ENCODE data around the gene KCNH1. TPM values are rescaled to one million over a fixed set of nuclear protein-coding genes. Genes with fewer than 3 reads are reported as not detected.

The KCNH1 gene
- total and polyA plus RNA-seq, 8 donors = 0.04 to 0.54 (median 0.13) TPM

GRCh38 chr1:211135342-211135950 lies 1.5 kb upstream of the KCNH1 start:
- peaks cover 10 to 14% of the 10 kb centered on the region in 2 donors for H3K4me1 ChIP-seq
- H3K4me3 ChIP-seq = no peak overlapping the region
- H3K9me3 ChIP-seq = no peaks in the 10 kb centered on the region
- DNase-seq = peak in 2 of 4 donors; percentile 31 to 52
- intact Hi-C loops (cut with DNase I) = loop anchor here in 1 of 2 donors (10.0 kb wide), 1 partner anchor 731 kb away; no protein-coding TSS in a partner anchor
- peaks cover 30 to 84% of the 10 kb centered on the region in 2 donors for H3K27me3 ChIP-seq
- H3K27ac ChIP-seq = no peak overlapping the region
- peak; percentile 68 for ATAC-seq
- TF ChIP-seq CTCF (IDR thresholded peaks at IDR 0.05) = peak in 1 of 2 donors; percentile 52
- H3K36me3 ChIP-seq = no peaks in the 10 kb centered on the region

DNA sequence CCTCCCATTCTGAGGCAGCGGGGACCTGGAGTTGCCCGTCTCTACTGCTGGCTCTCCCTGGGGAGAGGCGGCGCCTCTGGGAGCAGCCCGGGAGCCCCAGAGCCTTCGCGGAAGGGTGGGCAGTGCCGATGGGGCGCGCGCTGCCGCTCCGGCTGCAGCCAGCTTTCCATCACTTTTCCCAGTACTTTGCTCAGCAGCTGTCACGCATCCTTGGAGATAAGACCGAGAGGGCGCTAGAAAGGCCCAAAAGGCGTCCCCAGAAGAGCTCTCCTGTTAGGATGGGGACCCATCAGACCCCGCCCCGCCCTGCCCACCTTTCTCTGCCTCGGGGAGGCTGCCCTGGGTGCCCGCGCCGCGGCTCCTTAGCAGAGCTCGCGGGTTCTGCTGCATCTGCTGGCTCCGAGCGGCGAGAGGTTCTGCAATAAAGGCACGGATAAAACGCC lies 534 bp downstream of the KCNH1 start:
- TF ChIP-seq CTCF (IDR thresholded peaks at IDR 0.05) = no peak
- Histone ChIP-seq H3K9me3 (no peaks in the 10 kb centered on the region), H3K36me3 (no peaks in the 10 kb centered on the region), H3K27me3 (peaks cover 34 to 85% of the 10 kb centered on the region in 2 donors), H3K4me1 (peaks cover 10 to 14% of the 10 kb centered on the region in 2 donors), H3K4me3 (peak overlapping the region; percentile 14 to 31), H3K27ac (no peak overlapping the region)
- ATAC-seq = peak; percentile 5
- intact Hi-C loops (cut with DNase I) = loop anchor here in 1 of 2 donors (5.0 to 10.0 kb wide), 2 partner anchors 551 to 729 kb away; no protein-coding TSS in a partner anchor
- peak in 1 of 4 donors; percentile 2 for DNase-seq

- Histone ChIP-seq H3K9me3 (no peaks in the 10 kb centered on the region), H3K27ac (no peak overlapping the region), H3K27me3 (peaks cover 34 to 84% of the 10 kb centered on the region in 2 donors), H3K4me1 (peaks cover 10 to 14% of the 10 kb centered on the region in 2 donors), H3K36me3 (no peaks in the 10 kb centered on the region), H3K4me3 (no peak overlapping the region)
- intact Hi-C loops (cut with DNase I) = loop anchor here in 1 of 2 donors (5.0 to 10.0 kb wide), 2 partner anchors 551 to 728 kb away; no protein-coding TSS in a partner anchor
- TF ChIP-seq CTCF (IDR thresholded peaks at IDR 0.05) = no peak
- DNase-seq (no peak), ATAC-seq (no peak)
These were observed 1.1 kb downstream of the KCNH1 start for GRCh38 chr1:211132721-211133392.

DNA sequence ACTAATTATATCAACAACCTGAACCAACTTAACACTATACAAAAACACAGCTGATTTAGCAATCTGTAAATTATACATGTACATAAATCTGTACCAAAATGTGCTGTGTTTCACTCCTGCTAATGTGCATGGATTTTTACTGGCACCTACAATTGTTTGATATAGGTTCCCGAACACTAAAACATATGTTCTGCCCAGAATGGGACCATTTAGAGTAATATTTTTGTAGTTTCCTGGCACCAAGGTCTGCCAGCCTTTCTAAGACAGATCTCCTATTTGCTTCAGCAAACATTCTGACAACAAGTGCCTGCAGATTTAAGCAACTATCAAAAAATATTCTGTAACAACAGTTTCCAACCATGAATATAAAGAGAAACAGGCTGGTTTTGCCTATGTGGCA lies 4.2 kb downstream of the KCNH1 start:
- no peak for DNase-seq
- TF ChIP-seq CTCF (IDR thresholded peaks at IDR 0.05) = no peak
- H3K27ac ChIP-seq = no peak overlapping the region
- no peaks in the 10 kb centered on the region for H3K9me3 ChIP-seq
- intact Hi-C loops (cut with DNase I) = loop anchor here in 1 of 2 donors (5.0 to 10.0 kb wide), 2 partner anchors 547 to 725 kb away; no protein-coding TSS in a partner anchor
- H3K27me3 ChIP-seq = peaks cover 34 to 61% of the 10 kb centered on the region in 2 donors
- no peak overlapping the region for H3K4me3 ChIP-seq
- H3K4me1 ChIP-seq = peaks cover 10 to 14% of the 10 kb centered on the region in 2 donors
- no peak for ATAC-seq
- H3K36me3 ChIP-seq = no peaks in the 10 kb centered on the region

DNA sequence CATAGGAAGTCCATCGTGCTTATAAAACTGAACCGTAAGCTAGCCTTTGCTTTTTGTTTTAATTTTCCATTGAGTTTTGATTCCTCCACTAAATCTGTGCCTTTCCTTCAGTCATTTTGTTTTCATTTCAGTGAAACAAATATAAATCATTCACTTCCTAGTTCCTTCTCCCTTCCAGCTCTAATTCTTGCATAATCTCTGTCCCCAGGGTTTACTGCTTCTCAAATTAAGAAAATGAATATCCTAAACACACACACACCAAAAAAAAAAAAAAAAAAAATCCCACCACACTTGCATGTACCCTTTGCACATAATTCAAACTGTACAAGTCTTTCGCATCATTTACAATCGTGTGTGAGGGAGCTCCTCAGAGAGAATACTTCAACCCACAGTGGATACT lies 6.8 kb downstream of the KCNH1 start:
- no peaks in the 10 kb centered on the region for H3K36me3 ChIP-seq
- no peak for TF ChIP-seq CTCF (IDR thresholded peaks at IDR 0.05)
- no peak overlapping the region for H3K4me3 ChIP-seq
- ATAC-seq (no peak), DNase-seq (no peak)
- H3K27me3 ChIP-seq = peaks cover 12 to 45% of the 10 kb centered on the region in 2 donors
- intact Hi-C loops (cut with DNase I) = no loop called here
- no peaks in the 10 kb centered on the region for H3K4me1 ChIP-seq
- no peaks in the 10 kb centered on the region for H3K9me3 ChIP-seq
- H3K27ac ChIP-seq = no peak overlapping the region
